ENCODE results near the gene CMSS1.

The CMSS1 gene

GRCh38 chr3:100173961-100174360 is 356.3 kb downstream of the CMSS1 start:
- no peak for DNase-seq (ENCODE audit: low read depth, low spot score)

GRCh38 chr3:100175637-100176280 is 358.1 kb downstream of the CMSS1 start:
- DNase-seq (ENCODE audit: low read depth, low spot score), result no peak

DNA sequence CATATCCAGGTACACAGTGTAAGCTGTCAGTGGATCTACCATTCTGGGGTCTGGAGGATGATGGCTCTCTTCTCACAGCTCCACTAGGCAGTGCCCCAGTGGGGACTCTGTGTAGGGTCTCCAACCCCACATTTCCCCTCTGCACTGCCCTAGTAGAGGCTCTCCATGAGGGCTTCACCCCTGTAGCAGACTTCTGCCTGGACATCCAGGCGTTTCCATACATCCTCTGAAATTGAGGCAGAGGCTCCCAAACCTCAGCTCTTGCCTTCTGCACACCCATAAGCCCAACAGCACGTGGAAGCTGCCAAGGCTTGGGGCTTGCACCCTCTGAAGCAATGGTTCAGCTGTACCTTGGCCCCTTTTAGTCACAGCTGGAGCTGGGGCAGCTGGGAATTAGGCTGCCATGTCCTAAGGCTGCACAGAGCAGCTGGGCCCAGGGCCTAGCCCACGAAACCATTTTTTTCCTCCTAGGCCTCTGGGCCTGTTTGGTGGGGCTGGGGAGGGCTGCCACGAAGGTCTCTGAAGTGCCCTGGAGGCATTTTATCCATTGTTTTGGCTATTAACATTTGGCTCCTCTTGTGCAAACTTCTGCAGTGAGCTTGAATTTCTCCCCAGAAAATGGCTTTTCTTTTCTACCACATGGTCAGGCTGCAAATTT is 362.2 kb downstream of the CMSS1 start:
- DNase-seq (ENCODE audit: low read depth, low spot score), result no peak

DNA sequence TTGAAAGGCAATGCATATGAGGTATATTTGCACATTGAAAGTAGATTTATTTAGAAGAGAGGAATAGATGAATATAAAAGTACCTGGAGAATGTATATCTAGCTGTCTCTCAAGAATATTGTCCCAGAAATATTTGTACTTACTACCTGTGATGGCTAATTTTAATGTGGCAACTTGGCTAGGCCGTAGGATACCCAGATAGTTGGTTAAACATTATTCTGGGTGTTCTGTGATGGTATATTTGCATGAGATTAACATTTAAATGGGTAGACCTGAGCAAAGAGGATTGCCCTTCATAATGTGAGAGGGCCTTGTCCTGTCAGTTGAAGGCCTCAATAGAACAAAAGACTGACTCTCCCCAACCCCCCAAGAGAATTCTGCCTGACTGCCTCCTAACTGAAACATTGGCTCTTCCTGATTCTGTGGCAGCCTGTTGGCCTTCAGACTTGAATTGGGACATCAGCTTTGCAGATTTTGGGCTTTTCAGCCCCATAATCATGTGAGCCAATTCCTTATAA is 366.0 kb downstream of the CMSS1 start:
- peak; percentile 17 for DNase-seq (ENCODE audit: low read depth, low spot score)

DNA sequence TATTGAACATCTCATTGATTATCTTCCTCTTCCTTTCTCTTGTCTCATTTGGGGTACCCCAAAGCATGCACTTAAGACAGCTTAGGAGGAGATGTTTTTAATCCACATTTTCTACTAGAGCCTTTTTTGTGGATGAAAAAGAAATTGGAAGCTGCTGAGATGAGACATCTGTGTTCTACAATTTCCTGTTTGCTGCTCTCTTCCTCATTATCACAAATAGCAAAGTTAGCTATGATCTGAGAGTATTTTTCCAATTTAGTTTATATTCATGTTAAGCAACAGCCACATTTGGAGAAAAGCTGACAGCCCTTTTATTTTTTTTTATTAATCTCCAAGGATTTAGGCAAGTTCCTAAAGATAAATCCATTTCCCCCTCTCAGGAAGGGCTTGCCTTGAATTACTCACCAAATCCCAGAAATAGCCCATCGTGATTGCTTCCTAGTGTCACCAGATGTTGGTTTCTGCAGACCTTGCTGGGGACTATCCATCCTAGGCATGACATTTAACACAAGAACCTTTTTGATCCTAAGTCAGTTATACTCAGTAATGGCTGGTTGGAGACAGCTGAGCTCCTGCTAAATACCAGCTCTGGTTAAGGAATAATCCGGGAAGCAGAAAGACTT is 367.4 kb downstream of the CMSS1 start:
- DNase-seq (ENCODE audit: low read depth, low spot score), result no peak

DNA sequence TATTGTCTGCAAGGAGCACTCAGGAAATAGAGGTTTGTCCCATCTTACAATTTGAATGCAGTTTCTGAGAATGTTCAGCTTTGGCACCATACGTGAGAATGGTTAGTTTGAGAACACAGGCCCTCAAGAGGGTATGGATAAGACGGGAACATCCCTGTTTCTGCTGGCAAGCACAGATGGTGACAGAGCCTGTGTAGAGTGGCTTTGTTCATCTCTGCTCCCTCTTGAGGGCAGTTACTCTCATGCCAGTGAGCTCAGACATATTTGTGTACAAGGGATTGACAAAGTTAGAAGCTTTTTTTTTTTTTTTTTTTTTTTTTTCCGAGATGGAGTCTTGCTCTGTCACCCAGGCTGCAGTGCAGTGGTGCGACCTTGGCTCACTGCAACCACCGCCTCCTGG is 368.2 kb downstream of the CMSS1 start:
- DNase-seq (ENCODE audit: low read depth, low spot score), result no peak

DNA sequence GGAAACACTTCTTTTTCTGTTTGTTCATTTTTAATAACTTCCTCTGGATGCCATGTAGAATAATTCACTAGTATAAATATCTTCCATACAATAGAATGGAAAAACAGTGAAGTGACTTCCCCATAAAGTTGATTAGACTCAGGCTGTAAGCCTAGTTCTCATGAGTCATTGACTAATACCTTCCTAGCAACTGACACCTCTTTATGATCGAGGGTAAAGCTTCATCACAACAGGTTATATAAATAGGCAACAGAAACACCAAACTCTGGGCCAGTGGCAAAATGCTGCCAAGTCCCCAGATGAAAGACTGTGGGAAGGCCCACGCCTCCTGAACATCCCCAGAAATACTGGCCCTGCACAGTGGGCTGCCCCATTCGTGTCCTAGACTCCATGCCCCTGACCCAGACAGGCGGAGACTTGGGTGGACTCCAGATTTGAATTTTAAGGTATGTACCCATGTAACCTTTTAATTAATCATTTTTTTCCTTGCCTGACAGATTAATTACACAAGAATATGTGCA is 371.8 kb downstream of the CMSS1 start:
- DNase-seq (ENCODE audit: low read depth, low spot score), result no peak

DNA sequence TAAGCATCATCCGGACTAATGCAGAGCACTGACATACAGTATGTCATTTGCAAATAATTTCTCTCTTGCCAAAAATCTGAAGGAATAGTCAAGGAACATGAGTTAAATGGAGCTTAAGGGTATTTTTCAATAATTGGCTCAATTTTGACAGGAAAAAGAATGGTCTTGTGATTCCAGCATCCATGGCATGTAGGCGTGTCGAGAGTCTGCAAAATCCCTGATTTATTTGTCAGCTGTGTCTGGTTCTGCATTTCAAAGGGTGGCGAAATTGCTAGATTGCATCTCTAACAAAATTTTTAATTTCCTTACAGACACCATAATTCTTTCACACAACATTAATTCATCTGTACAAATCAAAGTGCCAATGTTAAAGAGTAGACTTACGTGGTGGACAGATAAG is 377.7 kb downstream of the CMSS1 start:
- no peak for DNase-seq (ENCODE audit: low read depth, low spot score)

DNA sequence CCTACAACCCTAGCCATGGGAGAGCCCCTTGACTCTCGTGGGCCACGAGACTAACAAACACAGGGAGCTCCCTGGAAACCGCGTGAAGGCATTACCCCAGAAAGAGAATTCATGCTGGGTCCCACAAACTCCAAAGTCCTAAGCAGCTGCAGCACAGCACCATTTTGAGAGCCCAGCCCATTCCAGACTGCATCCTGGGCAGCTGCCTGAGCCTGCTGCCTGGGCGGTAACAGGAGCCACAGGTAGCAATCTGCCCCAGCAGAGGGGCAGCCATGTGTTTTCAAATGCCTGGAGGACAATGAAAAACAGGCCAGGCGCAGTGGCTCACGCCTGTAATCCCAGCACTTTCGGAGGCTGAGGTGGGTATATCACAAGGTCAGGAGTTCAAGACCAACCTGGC is 380.2 kb downstream of the CMSS1 start:
- no peak for DNase-seq (ENCODE audit: low read depth, low spot score)

- DNase-seq (ENCODE audit: low read depth, low spot score), result no peak
Measured at GRCh38 chr3:100198579-100199269, 381.1 kb downstream of the CMSS1 start.

DNA sequence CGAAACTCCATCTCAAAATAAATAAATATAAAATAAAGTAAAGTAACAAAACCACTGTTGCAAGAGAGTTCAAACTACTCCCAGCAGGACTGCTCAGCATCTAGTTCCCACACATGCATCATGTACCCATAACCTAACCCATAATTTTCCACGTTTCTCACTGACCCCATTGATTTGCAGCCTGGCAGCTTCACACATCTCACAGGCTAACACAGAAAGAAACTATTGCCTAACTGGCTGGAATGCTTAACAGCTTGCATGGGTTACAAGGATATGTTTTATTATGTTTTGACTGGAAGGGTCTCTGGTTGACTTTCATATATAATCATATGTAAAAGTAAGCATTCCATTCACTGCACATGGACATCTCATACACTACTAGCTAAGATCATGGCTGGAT is 387.5 kb downstream of the CMSS1 start:
- DNase-seq (ENCODE audit: low read depth, low spot score), result no peak

DNA sequence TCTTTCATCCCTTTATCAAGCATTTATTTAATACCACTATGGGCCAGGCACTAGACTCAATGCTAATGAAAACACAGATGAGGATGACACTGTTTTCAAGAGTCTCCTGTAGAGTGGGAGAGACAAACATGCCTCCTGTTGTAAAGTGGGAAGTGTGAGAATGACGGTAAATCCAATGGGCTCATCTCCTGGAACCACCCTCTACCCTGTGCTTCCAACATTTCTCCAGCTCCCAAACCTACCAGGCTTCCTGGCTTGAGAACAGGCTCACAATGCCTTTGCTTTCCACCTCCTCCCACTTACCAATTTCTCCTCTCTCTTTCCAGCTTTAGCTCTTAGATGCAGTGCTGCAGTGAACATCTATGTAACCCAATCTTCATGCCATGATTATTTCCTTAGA is 389.0 kb downstream of the CMSS1 start:
- DNase-seq (ENCODE audit: low read depth, low spot score), result no peak

GRCh38 chr3:100207886-100208285 is 390.2 kb downstream of the CMSS1 start:
- no peak for DNase-seq (ENCODE audit: low read depth, low spot score)

GRCh38 chr3:100209169-100209568 is 391.5 kb downstream of the CMSS1 start:
- no peak for DNase-seq (ENCODE audit: low read depth, low spot score)

GRCh38 chr3:100209948-100210771 is 392.5 kb downstream of the CMSS1 start:
- DNase-seq (ENCODE audit: low read depth, low spot score), result no peak

DNA sequence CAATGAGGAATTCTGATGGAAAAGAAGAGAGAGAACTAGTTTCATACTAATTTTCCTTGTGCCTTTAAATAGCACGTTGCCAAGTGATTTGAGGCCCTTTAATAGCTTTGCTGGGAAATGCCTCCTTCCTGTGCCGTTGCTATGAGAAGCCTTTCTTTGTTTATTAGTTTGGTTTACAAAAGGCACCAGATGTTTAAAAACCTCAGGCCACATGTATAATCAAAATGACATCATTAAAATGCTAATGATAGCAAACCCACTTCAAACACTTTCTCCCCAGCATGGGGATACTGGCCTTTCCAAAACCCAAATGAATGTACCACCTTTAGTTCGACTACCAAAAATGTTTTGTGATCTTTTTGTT is 393.1 kb downstream of the CMSS1 start:
- peak; percentile 70 for DNase-seq (ENCODE audit: low read depth, low spot score)

- no peak for DNase-seq (ENCODE audit: low read depth, low spot score)
Measured at GRCh38 chr3:100213891-100214573, 396.4 kb downstream of the CMSS1 start.

- no peak for DNase-seq (ENCODE audit: low read depth, low spot score)
Measured at GRCh38 chr3:100214574-100214964, 396.9 kb downstream of the CMSS1 start.

- DNase-seq (ENCODE audit: low read depth, low spot score), result no peak
Measured at GRCh38 chr3:100216713-100217112, 399.1 kb downstream of the CMSS1 start.

DNA sequence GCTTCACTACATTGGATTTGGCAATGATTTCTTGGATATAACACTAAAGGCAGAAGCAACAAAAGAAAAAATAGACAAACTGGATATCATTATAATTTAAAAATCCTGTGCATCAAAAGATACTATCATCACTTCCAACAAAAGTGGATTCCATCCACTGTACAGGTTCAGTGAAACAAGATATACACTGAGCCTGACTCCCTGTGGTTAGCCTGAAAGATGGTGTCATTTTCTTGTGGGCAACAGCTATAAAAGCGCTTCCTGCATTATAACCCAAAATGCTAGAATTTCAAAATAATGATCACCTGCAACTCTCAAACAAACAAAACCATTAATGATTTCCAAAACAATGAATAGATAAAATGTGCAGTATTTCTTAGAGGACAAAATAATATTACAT is 403.5 kb downstream of the CMSS1 start:
- DNase-seq (ENCODE audit: low read depth, low spot score), result no peak

DNA sequence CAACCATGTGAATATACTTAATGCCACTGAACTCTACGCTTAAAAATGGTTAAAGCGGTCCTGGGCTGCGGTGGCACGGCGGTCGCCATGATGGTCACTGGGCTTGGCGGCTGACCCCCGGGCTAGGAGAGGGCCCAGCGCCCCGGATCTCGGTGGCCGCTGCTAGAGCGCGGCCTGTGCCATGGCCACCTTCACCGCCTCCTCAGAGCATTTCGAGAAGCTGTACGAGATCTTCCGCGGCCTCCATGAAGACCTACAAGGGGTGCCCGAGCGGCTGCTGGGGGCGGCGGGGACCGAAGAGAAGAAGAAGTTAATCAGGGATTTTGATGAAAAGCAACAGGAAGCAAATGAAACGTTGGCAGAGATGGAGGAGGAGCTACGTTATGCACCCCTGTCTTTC is 407.5 kb downstream of the CMSS1 start:
- DNase-seq (ENCODE audit: low read depth, low spot score), result no peak

Data from iPS DF 19.7 (cell line).